K562 (cell line): ENCODE results near the gene CHMP4B. TPM values are rescaled to one million over a fixed set of nuclear protein-coding genes. Genes with fewer than 3 reads are reported as not detected.
A peak's percentile ranks its signal among the peaks of the same experiment; 100 is the strongest.

Experiments
- ATAC-seq: fragments of 200-7000 bp; cut with Tn5 transposase; 3 replicates; pipeline ENCODE4 v1.9.1; 2020; ENCODE audit warnings: moderate library complexity
- BruUV-seq: library from RNA; stranded (reverse); fragments of 400-500 nt; replicated peaks from 2 replicates; lab custom pipeline; 2021; lab: Mats Ljungman, UMichigan
- CTCF ChIA-PET: fragments of 300-600 bp; formaldehyde crosslinking; extraction: SDS; loops from one replicate; lab custom pipeline; 2021; ENCODE audit warnings: low intra/inter-chr PET ratio; lab: Yijun Ruan, JAX
- POLR2A ChIA-PET: fragments of 300-600, 350-650 bp; sonication (Branson Sonifier 250); formaldehyde crosslinking; extraction: SDS; loops from one replicate; lab custom pipeline; 2021; ENCODE audit warnings: antibody characterized with exemption, inconsistent platforms; lab: Yijun Ruan, JAX
- DNase-seq, 4 experiments: peaks; one replicate each; pipeline versions ENCODE4 v3.0.0 to v3.0.0-alpha.2; 2011 to 2018; ENCODE audit warnings: low spot score in 3 of 4, mixed read lengths in 3 of 4; ENCODE audit errors: extremely low read depth in 1 of 4
- FAIRE-seq: peaks from 2 replicates; lab custom pipeline; 2011; peaks lifted over from hg19 to GRCh38; lab: Jason Lieb, UNC
- H2AFZ ChIP-seq: 2 replicates; pipeline ENCODE4 v1.6.0; 2011; ENCODE audit warnings: low read depth, low read length, control low read depth, inconsistent platforms
- H3K27ac ChIP-seq: fragments of 200-600 bp; 3 replicates; pipeline ENCODE4 v1.8.0; 2011; ENCODE audit warnings: low read depth, mild to moderate bottlenecking, control low read depth, inconsistent platforms, low read length, moderate library complexity, mixed read lengths; ENCODE audit errors: extremely low read depth
- H3K27me3 ChIP-seq, 2 experiments: fragments of 300-600 bp in 1 of 2; 2 replicates in 1 of 2; 3 replicates in 1 of 2; pipeline versions ENCODE4 v1.6.0 to v1.8.0; 2011; ENCODE audit warnings: inconsistent platforms in 2 of 2, low read length in 2 of 2, mild to moderate bottlenecking in 1 of 2, mixed read lengths in 1 of 2, moderate library complexity in 1 of 2; ENCODE audit not compliant: control insufficient read depth in 2 of 2, insufficient read depth in 2 of 2
- H3K36me3 ChIP-seq: fragments of 300-600 bp; 3 replicates; pipeline ENCODE4 v1.8.0; 2011; ENCODE audit warnings: mild to moderate bottlenecking, low read length, inconsistent platforms; ENCODE audit not compliant: control insufficient read depth, insufficient read depth
- H3K4me1 ChIP-seq, 2 experiments: fragments of 200-600 bp in 1 of 2; replicated peaks in 1 of 2; 2 replicates in 1 of 2; 3 replicates in 1 of 2; pipeline versions ENCODE4 v1.5.1 to v1.8.0; 2011; ENCODE audit warnings: inconsistent platforms in 2 of 2, low read length in 2 of 2, mild to moderate bottlenecking in 1 of 2, mixed read lengths in 1 of 2, moderate library complexity in 1 of 2; ENCODE audit not compliant: control insufficient read depth in 2 of 2, insufficient read depth in 2 of 2
- H3K4me2 ChIP-seq: 2 replicates; pipeline ENCODE4 v1.6.1; 2011; ENCODE audit warnings: low read length, control low read depth, inconsistent platforms, mixed read lengths; ENCODE audit not compliant: insufficient read depth
- H3K4me3 ChIP-seq: fragments of 200-600 bp; sonication (generic), shearing (Covaris generic); 2 replicates; pipeline ENCODE4 v1.5.1; 2016; ENCODE audit warnings: control low read depth, inconsistent platforms
- H3K79me2 ChIP-seq: fragments of 200-600 bp; 3 replicates; pipeline ENCODE4 v1.8.0; 2011; ENCODE audit warnings: low read length, inconsistent platforms; ENCODE audit not compliant: control insufficient read depth, insufficient read depth
- H3K9ac ChIP-seq, 2 experiments: 2 replicates each; pipeline versions ENCODE4 v1.6.0 to v1.6.1; 2011; ENCODE audit warnings: low read depth in 2 of 2, low read length in 2 of 2, control low read depth in 1 of 2, inconsistent platforms in 1 of 2, mild to moderate bottlenecking in 1 of 2, mixed read lengths in 1 of 2; ENCODE audit not compliant: insufficient read depth in 1 of 2
- H3K9me1 ChIP-seq: one replicate; pipeline ENCODE4 v1.6.0; 2011; ENCODE audit warnings: inconsistent platforms, mild to moderate bottlenecking, low read length, moderate library complexity; ENCODE audit not compliant: control insufficient read depth, insufficient read depth
- H3K9me3 ChIP-seq: replicated peaks from 2 replicates; pipeline ENCODE4 v1.5.1; 2011; ENCODE audit warnings: low read depth, low read length, inconsistent platforms; ENCODE audit not compliant: control insufficient read depth, insufficient read depth
- H4K20me1 ChIP-seq: replicated peaks from 2 replicates; pipeline ENCODE4 v1.6.1; 2011; ENCODE audit warnings: low read length, inconsistent platforms, mixed read lengths; ENCODE audit not compliant: control insufficient read depth, insufficient read depth
- BCLAF1 ChIP-seq, 2 experiments: fragments of 450-650 bp in 1 of 2; IDR thresholded peaks; 2 replicates each; pipeline ENCODE4 v1.6.1; 2011 to 2017; ENCODE audit warnings: low read depth in 2 of 2, antibody characterized with exemption in 1 of 2, borderline replicate concordance in 1 of 2, low read length in 1 of 2, mild to moderate bottlenecking in 1 of 2, mixed read lengths in 1 of 2; ENCODE audit not compliant: control insufficient read depth in 1 of 2
- BCOR ChIP-seq: fragments of 450-650 bp; IDR thresholded peaks from 2 replicates; pipeline ENCODE4 v1.6.1; 2016
- CCNT2 ChIP-seq: IDR thresholded peaks from 2 replicates; pipeline ENCODE4 v1.6.1; 2011; ENCODE audit warnings: borderline replicate concordance, low read depth, mild to moderate bottlenecking, moderate library complexity, mixed read lengths, low read length; ENCODE audit not compliant: insufficient read length; ENCODE audit errors: extremely low read depth
- ESRRA ChIP-seq: fragments of 450-650 bp; IDR thresholded peaks from 2 replicates; pipeline ENCODE4 v1.6.1; 2014; ENCODE audit warnings: low read depth, mild to moderate bottlenecking, moderate library complexity, borderline replicate concordance
- ETS2 ChIP-seq: IDR thresholded peaks from 2 replicates; pipeline ENCODE4 v1.6.1; 2016; ENCODE audit warnings: borderline replicate concordance, missing genetic modification characterization, mild to moderate bottlenecking, moderate library complexity, missing compliant biosample characterization; ENCODE audit not compliant: poor library complexity, severe bottlenecking
- IRF2 ChIP-seq: sonication (generic); formaldehyde crosslinking; IDR thresholded peaks from 2 replicates; pipeline ENCODE4 v1.8.1; 2022; ENCODE audit warnings: mild to moderate bottlenecking, missing genetic modification reagents
- KDM5B ChIP-seq: fragments of 200-600 bp; sonication (generic); IDR thresholded peaks from 2 replicates; pipeline ENCODE4 v1.6.1; 2012; ENCODE audit warnings: low read depth, mild to moderate bottlenecking, moderate library complexity, low read length, control low read depth, inconsistent platforms; ENCODE audit not compliant: insufficient replicate concordance
- PHB2 ChIP-seq: fragments of 450-650 bp; IDR thresholded peaks from 2 replicates; pipeline ENCODE4 v1.6.1; 2017; ENCODE audit warnings: low read depth
- RBM25 ChIP-seq: fragments of 200-400 bp; formaldehyde crosslinking; IDR thresholded peaks from 2 replicates; pipeline ENCODE4 v1.6.1; 2018; ENCODE audit warnings: low read length, low read depth, moderate library complexity; ENCODE audit not compliant: severe bottlenecking
- RHOXF2B ChIP-seq: fragments of 250-450 bp; sonication (Bioruptor Pico); conservative IDR thresholded peaks from 2 replicates; pipeline ENCODE4 v1.5.1; 2021
- SMARCA5 ChIP-seq: fragments of 450-650 bp; IDR thresholded peaks from 2 replicates; pipeline ENCODE4 v1.6.1; 2016
- ZBTB12 ChIP-seq: fragments of 250-450 bp; sonication (Bioruptor Pico); IDR thresholded peaks from 2 replicates; pipeline ENCODE4 v1.4.0; 2020
- ZBTB26 ChIP-seq: fragments of 450-650 bp; formaldehyde crosslinking; IDR thresholded peaks from 2 replicates; pipeline ENCODE4 v1.4.0; 2022; ENCODE audit warnings: missing genetic modification characterization
- ZBTB33 ChIP-seq: sonication (generic); formaldehyde crosslinking; IDR thresholded peaks from 2 replicates; pipeline ENCODE4 v1.8.1; 2023; ENCODE audit warnings: mild to moderate bottlenecking, missing genetic modification reagents
- WGBS: fragments of 100-300 bp; shearing (Covaris generic); methylation state at CpG from one replicate; pipeline ENCODE4 v1.1.6; 2016; ENCODE audit warnings: low coverage, mixed read lengths; ENCODE audit not compliant: insufficient coverage; ENCODE audit errors: missing lambda C conversion rate; 5-methylcytosine and 5-hydroxymethylcytosine counted together
- in situ Hi-C: fragments of 300-500 bp; cut with MboI; formaldehyde crosslinking; loops from 4 replicates; pipeline ENCODE4 v1.15.0; 2018; ENCODE audit warnings: inconsistent platforms, mixed read lengths
- intact Hi-C: fragments of 100-400 bp; cut with micrococcal nuclease; formaldehyde crosslinking; loops from 2 replicates; pipeline ENCODE4 v1.14.2; 2022
- polyA plus RNA-seq, 8 experiments: library from polyadenylated mRNA; depleted of rRNA in 4 of 8; stranded (reverse) in 5 of 8; unstranded in 3 of 8; fragments of >200 nt; fragmentation: Nextera tagmentation in 2 of 8; fragmentation: Illumina TruSeq in 1 of 8; extraction: Ambion mirVana in 2 of 8; extraction: Trizol in 1 of 8; gene quantifications; 2 replicates each; pipeline versions ENCODE4 v1.2.1 to v1.2.3, GENCODE V29; 2011 to 2014; ENCODE audit warnings: inconsistent platforms in 1 of 8, missing spikeins in 1 of 8
- total RNA-seq, 7 experiments: library from RNA; depleted of rRNA in 6 of 7; stranded (reverse); fragments of >200 nt in 6 of 7; fragmentation: Illumina TruSeq in 2 of 7; extraction: Trizol in 2 of 7; gene quantifications; 2 replicates each; pipeline versions ENCODE4 v1.2.1 to v1.2.3, GENCODE V29; 2011 to 2021; ENCODE audit warnings: low replicate concordance in 1 of 7

CHMP4B gene
- total and polyA plus RNA-seq, 9 of the 15 experiments (the other 6 are each of a cell fraction or from before 2014, with no cell fraction given), result 1.8 to 64.7 (median 31.8) TPM

GRCh38 chr20:33773412-33774089 is 37.6 kb upstream of the CHMP4B start:
- H3K9ac ChIP-seq, result no peak overlapping the region
- H3K27ac ChIP-seq, result no peak overlapping the region
- no peak overlapping the region for H3K4me3 ChIP-seq
- WGBS, result 20% methylated on average over 2 of the region's 2 CpGs
- H3K4me2 ChIP-seq, result no peak overlapping the region
- ATAC-seq (no peak), DNase-seq (no peak), FAIRE-seq (no peak)
- ChIA-PET POLR2A (no interaction called here), CTCF (no interaction called here)
- no peak overlapping the region for H2AFZ ChIP-seq
- H4K20me1 ChIP-seq, result no peaks in the 10 kb centered on the region
- peaks cover 2% of the 10 kb centered on the region for H3K9me1 ChIP-seq
- in situ Hi-C loops (no loop called here), intact Hi-C loops (no loop called here)
- H3K79me2 ChIP-seq, result no peaks in the 10 kb centered on the region
- BruUV-seq, result no TSS peak
- H3K9me3 ChIP-seq, result no peaks in the 10 kb centered on the region
- H3K4me1 ChIP-seq, result peaks cover 1 to 2% of the 10 kb centered on the region in 2 experiments; a peak in 4 of 5 replicates
- no peaks in the 10 kb centered on the region for H3K36me3 ChIP-seq
- no peaks in the 10 kb centered on the region for H3K27me3 ChIP-seq
- no peak for TF ChIP-seq SMARCA5
- no peak for TF ChIP-seq ZBTB12 (CRISPR knock-in tag)
- TF ChIP-seq KDM5B, result no peak
- TF ChIP-seq CCNT2, result no peak
- TF ChIP-seq ESRRA, result peak; percentile 59
- TF ChIP-seq PHB2, result no peak
- no peak for TF ChIP-seq ZBTB33 (CRISPR knock-in tag)
- no peak for TF ChIP-seq ETS2
- TF ChIP-seq BCOR, result peak; percentile 48; the same call in 1 of the 2 replicates
- TF ChIP-seq RBM25, result peak; percentile 58
- TF ChIP-seq BCLAF1 (IDR thresholded peaks at IDR 0.05; ENCODE audit: borderline replicate concordance in 1 of 2, control insufficient read depth in 1 of 2, low read depth in 2 of 2, low read length in 1 of 2), result no peak
- no peak for TF ChIP-seq RHOXF2B
- TF ChIP-seq IRF2 (CRISPR knock-in tag), result no peak
- TF ChIP-seq ZBTB26 (CRISPR knock-in tag), result no peak
